ENCODE results near the gene RRP12. TPM values are rescaled to one million over a fixed set of nuclear protein-coding genes. Genes with fewer than 3 reads are reported as not detected.

RRP12 gene
- total and polyA plus RNA-seq, 9 of the 15 experiments (the other 6 are each of a cell fraction or from before 2014, with no cell fraction given) = 4.6 to 68.2 (median 21.8) TPM

GRCh38 chr10:97318772-97319651 is 82.1 kb downstream of the RRP12 start, which contains the start of gene FRAT1 (continued):
- TF ChIP-seq TBP (optimal IDR thresholded peaks at IDR 0.05; ENCODE audit: low read depth, low read length) (peak; percentile 50), SUPT5H (IDR thresholded peaks at IDR 0.05) (0 out of 2 replicates have a peak, but pooled peaks have one; percentile 38), EGR1 (conservative IDR thresholded peaks at IDR 0.05) (peak; percentile 92), TAF1 (IDR thresholded peaks at IDR 0.05; ENCODE audit: control insufficient read depth, extremely low read depth, insufficient read depth, low read length, severe bottlenecking) (peak; percentile 46), MAFF (IDR thresholded peaks at IDR 0.05; ENCODE audit: low read length) (peak; percentile 41; the same call in 1 of the 2 replicates), ZNF143 (CRISPR knock-in tag; IDR thresholded peaks at IDR 0.05) (no peak), TAF9B (IDR thresholded peaks at IDR 0.05; ENCODE audit: partially characterized antibody) (peak; percentile 45), CCNT2 (IDR thresholded peaks at IDR 0.05; ENCODE audit: borderline replicate concordance, extremely low read depth, insufficient read length, low read depth, low read length) (peak; percentile 54), HNRNPLL (IDR thresholded peaks at IDR 0.05; ENCODE audit: low read depth, low read length, poor library complexity, severe bottlenecking) (peak; percentile 27), L3MBTL2 (IDR thresholded peaks at IDR 0.05) (peak; percentile 64; the same call in 1 of the 2 replicates), FOXK2 (conservative IDR thresholded peaks at IDR 0.05 in 1 of 2, IDR thresholded peaks at IDR 0.05 in 1 of 2; ENCODE audit: low read depth in 2 of 2) (peak; percentile 100), MEF2A (IDR thresholded peaks at IDR 0.05; ENCODE audit: control insufficient read depth, low read depth, low read length) (no peak), ZNF507 (tag; conservative IDR thresholded peaks at IDR 0.05) (no peak), TRIM24 (IDR thresholded peaks at IDR 0.05) (peak in 1 of 2 experiments; percentile 22; a peak in 1 of 4 replicates), ESRRA (IDR thresholded peaks at IDR 0.05; ENCODE audit: borderline replicate concordance, low read depth) (0 out of 2 replicates have a peak, but pooled peaks have one; percentile 14), MYC (IDR thresholded peaks at IDR 0.05; ENCODE audit: low read depth, low read length) (peak; percentile 8; the same call in 1 of the 2 replicates), MYC (CRISPR knock-in tag; IDR thresholded peaks at IDR 0.05; ENCODE audit: borderline replicate concordance, low read depth) (no peak), RB1 (IDR thresholded peaks at IDR 0.05; ENCODE audit: low read depth) (peak; percentile 74), POLR2AphosphoS5 (IDR thresholded peaks at IDR 0.05; ENCODE audit: control insufficient read depth, insufficient read depth, low read depth, low read length) (0 out of 2 replicates have a peak, but pooled peaks have one; percentile 11), NCOA4 (IDR thresholded peaks at IDR 0.05; ENCODE audit: partially characterized antibody) (no peak), TOE1 (IDR thresholded peaks at IDR 0.05; ENCODE audit: borderline replicate concordance) (peak; percentile 95), TOE1 (CRISPR knock-in tag; IDR thresholded peaks at IDR 0.05; ENCODE audit: borderline replicate concordance, low read depth) (no peak)
- TF ChIP-seq, protein P1, sequence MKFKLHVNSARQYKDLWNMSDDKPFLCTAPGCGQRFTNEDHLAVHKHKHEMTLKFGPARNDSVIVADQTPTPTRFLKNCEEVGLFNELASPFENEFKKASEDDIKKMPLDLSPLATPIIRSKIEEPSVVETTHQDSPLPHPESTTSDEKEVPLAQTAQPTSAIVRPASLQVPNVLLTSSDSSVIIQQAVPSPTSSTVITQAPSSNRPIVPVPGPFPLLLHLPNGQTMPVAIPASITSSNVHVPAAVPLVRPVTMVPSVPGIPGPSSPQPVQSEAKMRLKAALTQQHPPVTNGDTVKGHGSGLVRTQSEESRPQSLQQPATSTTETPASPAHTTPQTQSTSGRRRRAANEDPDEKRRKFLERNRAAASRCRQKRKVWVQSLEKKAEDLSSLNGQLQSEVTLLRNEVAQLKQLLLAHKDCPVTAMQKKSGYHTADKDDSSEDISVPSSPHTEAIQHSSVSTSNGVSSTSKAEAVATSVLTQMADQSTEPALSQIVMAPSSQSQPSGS (CRISPR knock-in tag; IDR thresholded peaks at IDR 0.05) = 0 out of 2 replicates have a peak, but pooled peaks have one; percentile 38
- TF ChIP-seq, protein P2, sequence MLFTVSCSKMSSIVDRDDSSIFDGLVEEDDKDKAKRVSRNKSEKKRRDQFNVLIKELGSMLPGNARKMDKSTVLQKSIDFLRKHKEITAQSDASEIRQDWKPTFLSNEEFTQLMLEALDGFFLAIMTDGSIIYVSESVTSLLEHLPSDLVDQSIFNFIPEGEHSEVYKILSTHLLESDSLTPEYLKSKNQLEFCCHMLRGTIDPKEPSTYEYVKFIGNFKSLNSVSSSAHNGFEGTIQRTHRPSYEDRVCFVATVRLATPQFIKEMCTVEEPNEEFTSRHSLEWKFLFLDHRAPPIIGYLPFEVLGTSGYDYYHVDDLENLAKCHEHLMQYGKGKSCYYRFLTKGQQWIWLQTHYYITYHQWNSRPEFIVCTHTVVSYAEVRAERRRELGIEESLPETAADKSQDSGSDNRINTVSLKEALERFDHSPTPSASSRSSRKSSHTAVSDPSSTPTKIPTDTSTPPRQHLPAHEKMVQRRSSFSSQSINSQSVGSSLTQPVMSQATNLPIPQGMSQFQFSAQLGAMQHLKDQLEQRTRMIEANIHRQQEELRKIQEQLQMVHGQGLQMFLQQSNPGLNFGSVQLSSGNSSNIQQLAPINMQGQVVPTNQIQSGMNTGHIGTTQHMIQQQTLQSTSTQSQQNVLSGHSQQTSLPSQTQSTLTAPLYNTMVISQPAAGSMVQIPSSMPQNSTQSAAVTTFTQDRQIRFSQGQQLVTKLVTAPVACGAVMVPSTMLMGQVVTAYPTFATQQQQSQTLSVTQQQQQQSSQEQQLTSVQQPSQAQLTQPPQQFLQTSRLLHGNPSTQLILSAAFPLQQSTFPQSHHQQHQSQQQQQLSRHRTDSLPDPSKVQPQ (CRISPR knock-in tag; IDR thresholded peaks at IDR 0.05; ENCODE audit: borderline replicate concordance) = no peak

All from K562 (cell line).